ENCODE data around the gene USP38. TPM values are rescaled to one million over a fixed set of nuclear protein-coding genes. Genes with fewer than 3 reads are reported as not detected.

Gene USP38
- total and polyA plus RNA-seq, 2 donors (not counting 3 experiments of a cell fraction or from before 2014, with no cell fraction given) = 7.5 to 17.0 TPM

DNA sequence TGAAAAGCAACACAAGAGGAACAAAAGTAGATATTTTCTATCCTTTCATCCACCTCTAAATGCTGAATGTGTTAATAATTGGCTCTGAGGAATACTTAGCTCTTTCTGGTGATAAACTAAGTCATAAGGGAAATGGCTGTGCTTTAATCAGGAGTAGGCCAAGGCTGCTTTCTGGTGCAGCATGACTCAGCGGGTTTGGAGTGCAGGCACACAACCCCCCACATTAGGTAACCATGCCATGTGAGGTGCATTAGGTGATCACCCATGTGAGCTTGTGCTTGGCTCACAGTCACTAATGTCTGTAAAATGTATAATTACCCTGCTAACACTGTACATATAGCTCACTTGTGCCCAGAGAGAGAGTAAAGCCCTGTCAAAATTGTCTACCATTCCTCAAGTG lies 57.2 kb downstream of the USP38 start:
- Histone ChIP-seq H2AFZ (ENCODE audit: low read depth, low read length) (no peak overlapping the region), H3K79me2 (ENCODE audit: control insufficient read depth, insufficient read depth, low read length) (no peaks in the 10 kb centered on the region), H3K9me3 (replicated peaks; ENCODE audit: control insufficient read depth, insufficient read depth, low read length) (no peaks in the 10 kb centered on the region), H3K4me2 (ENCODE audit: insufficient read depth, low read length) (no peak overlapping the region), H3K27ac (ENCODE audit: insufficient read depth, low read depth, low read length) (no peak overlapping the region), H3K36me3 (ENCODE audit: control insufficient read depth in 2 of 2, extremely low read depth in 1 of 2, insufficient read depth in 2 of 2, low read length in 2 of 2) (no peaks in the 10 kb centered on the region), H4K20me1 (replicated peaks; ENCODE audit: control insufficient read depth, extremely low read depth, insufficient read depth, low read length) (no peaks in the 10 kb centered on the region), H3K9ac (replicated peaks; ENCODE audit: extremely low read depth, insufficient read depth, low read length) (no peak overlapping the region), H3K9me1 (replicated peaks; ENCODE audit: control insufficient read depth, extremely low read depth, insufficient read depth, low read length) (no peaks in the 10 kb centered on the region), H3K27me3 (ENCODE audit: control insufficient read depth in 2 of 2, insufficient read depth in 2 of 2, low read length in 2 of 2) (no peaks in the 10 kb centered on the region), H3K4me1 (ENCODE audit: control insufficient read depth, extremely low read depth, insufficient read depth, low read length) (no peaks in the 10 kb centered on the region), H3K4me3 (replicated peaks in 1 of 3; ENCODE audit: insufficient read depth in 1 of 3, low read depth in 1 of 3, low read length in 3 of 3) (no peak overlapping the region)
- dilution Hi-C loops (cut with MboI; ENCODE audit: extremely low pct_ligation_motif_present, low sequenced_read_pairs) = no loop called here
- no peak for DNase-seq (ENCODE audit: low read depth, low spot score)
- BruUV-seq (replicated peaks) = no TSS peak
- no peak for FAIRE-seq
- POLR2A ChIA-PET = no interaction called here
- CTCF ChIA-PET = interaction anchor here (1.5 kb wide), 1 partner anchor 17 kb away, joined by 3 read pairs; no protein-coding TSS in a partner anchor
- intact Hi-C loops (cut with micrococcal nuclease) = no loop called here
- TF ChIP-seq POLR2AphosphoS5 (IDR thresholded peaks at IDR 0.05; ENCODE audit: insufficient read depth, low read depth, low read length) = no peak
- TF ChIP-seq, protein P1, sequence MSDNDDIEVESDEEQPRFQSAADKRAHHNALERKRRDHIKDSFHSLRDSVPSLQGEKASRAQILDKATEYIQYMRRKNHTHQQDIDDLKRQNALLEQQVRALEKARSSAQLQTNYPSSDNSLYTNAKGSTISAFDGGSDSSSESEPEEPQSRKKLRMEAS (IDR thresholded peaks at IDR 0.05; ENCODE audit: insufficient read depth, insufficient read length) = no peak
- TF ChIP-seq POLR2A (IDR thresholded peaks at IDR 0.05; ENCODE audit: low read depth, low read length) = no peak
- no peak for TF ChIP-seq GATA2 (IDR thresholded peaks at IDR 0.05; ENCODE audit: insufficient read depth, insufficient read length, low read depth, low read length)
- TF ChIP-seq, protein P2, sequence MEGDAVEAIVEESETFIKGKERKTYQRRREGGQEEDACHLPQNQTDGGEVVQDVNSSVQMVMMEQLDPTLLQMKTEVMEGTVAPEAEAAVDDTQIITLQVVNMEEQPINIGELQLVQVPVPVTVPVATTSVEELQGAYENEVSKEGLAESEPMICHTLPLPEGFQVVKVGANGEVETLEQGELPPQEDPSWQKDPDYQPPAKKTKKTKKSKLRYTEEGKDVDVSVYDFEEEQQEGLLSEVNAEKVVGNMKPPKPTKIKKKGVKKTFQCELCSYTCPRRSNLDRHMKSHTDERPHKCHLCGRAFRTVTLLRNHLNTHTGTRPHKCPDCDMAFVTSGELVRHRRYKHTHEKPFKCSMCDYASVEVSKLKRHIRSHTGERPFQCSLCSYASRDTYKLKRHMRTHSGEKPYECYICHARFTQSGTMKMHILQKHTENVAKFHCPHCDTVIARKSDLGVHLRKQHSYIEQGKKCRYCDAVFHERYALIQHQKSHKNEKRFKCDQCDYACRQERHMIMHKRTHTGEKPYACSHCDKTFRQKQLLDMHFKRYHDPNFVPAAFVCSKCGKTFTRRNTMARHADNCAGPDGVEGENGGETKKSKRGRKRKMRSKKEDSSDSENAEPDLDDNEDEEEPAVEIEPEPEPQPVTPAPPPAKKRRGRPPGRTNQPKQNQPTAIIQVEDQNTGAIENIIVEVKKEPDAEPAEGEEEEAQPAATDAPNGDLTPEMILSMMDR (IDR thresholded peaks at IDR 0.05; ENCODE audit: extremely low read depth in 1 of 2, insufficient read depth in 1 of 2, low read depth in 1 of 2, low read length in 2 of 2) = no peak
- TF ChIP-seq JUN (IDR thresholded peaks at IDR 0.05; ENCODE audit: borderline replicate concordance, insufficient read depth, insufficient read length, low read depth) = no peak
- TF ChIP-seq MYC (IDR thresholded peaks at IDR 0.05; ENCODE audit: low read depth, low read length) = no peak
- TF ChIP-seq EZH2 (IDR thresholded peaks at IDR 0.05; ENCODE audit: borderline replicate concordance, low read depth, low read length, severe bottlenecking) = no peak
- no peak for TF ChIP-seq FOS (IDR thresholded peaks at IDR 0.05; ENCODE audit: borderline replicate concordance, insufficient read depth, low read length)
